Spinal cord (tissue), 10 donors: ENCODE data around the gene AGBL3. TPM values are rescaled to one million over a fixed set of nuclear protein-coding genes. Genes with fewer than 3 reads are reported as not detected.

Experiments used
- DNase-seq, 6 donors: peaks; one replicate each; pipeline versions ENCODE4 v3.0.0 to v3.0.0-alpha.2; 2013 to 2015; ENCODE audit warnings: low spot score in 6 of 6, low read depth in 4 of 6
- H3K27ac ChIP-seq: one replicate; pipeline ENCODE4 v1.5.1; 2013; ENCODE audit warnings: low read depth, low read length, control low read depth
- H3K27me3 ChIP-seq: one replicate; pipeline ENCODE4 v1.6.1; 2013; ENCODE audit warnings: low read length; ENCODE audit not compliant: control insufficient read depth, insufficient read depth
- H3K36me3 ChIP-seq: one replicate; pipeline ENCODE4 v1.6.1; 2013; ENCODE audit warnings: low read length; ENCODE audit not compliant: control insufficient read depth, insufficient read depth
- H3K4me1 ChIP-seq: one replicate; pipeline ENCODE4 v1.6.1; 2013; ENCODE audit warnings: low read length; ENCODE audit not compliant: control insufficient read depth, insufficient read depth
- H3K4me3 ChIP-seq: one replicate; pipeline ENCODE4 v1.5.1; 2013; ENCODE audit warnings: low read depth, low read length, control low read depth
- H3K9me3 ChIP-seq: one replicate; pipeline ENCODE4 v1.6.1; 2013; ENCODE audit warnings: low read length; ENCODE audit not compliant: control insufficient read depth, insufficient read depth
- WGBS: methylation state at CpG from one replicate; pipeline ENCODE4 v1.1.5; 2013; ENCODE audit warnings: missing lambda C conversion rate; ENCODE audit not compliant: insufficient coverage; 5-methylcytosine and 5-hydroxymethylcytosine counted together
- polyA plus RNA-seq, 2 donors: library from polyadenylated mRNA; unstranded; fragments of 120-200 nt; gene quantifications; one replicate each; pipeline ENCODE4 v1.2.1, GENCODE V29; 2013; ENCODE audit not compliant: insufficient read length in 2 of 2
- total RNA-seq, 2 donors: library from RNA; depleted of rRNA in 1 of 2; stranded (reverse); fragments of 120-200 nt in 1 of 2; fragments of >200 nt in 1 of 2; gene quantifications; one replicate each; pipeline versions ENCODE4 v1.2.3 to v1.2.4, GENCODE V29; 2013 to 2014
- donor health status: healthy.

AGBL3 gene
- total and polyA plus RNA-seq, 4 donors = 5.5 to 8.3 (median 6.8) TPM

DNA sequence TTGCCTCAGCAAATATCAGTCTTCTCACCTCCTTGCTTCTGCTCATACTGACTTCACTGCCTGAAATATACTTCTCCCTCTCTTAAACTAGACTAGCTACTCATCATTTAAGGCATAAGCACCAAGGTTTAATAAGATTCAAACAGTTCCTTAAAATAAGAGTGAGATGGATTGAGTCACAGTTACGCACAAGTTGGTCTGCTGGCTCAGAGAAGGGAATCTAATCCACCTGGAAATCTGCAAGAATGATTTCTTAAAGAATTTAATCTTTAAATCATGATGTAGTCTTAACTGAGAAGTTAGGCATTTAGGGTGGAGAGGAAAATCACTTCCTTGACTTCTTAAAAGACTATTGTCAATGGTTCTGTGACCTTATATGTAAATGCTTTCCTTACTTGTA is 105.4 kb downstream of the AGBL3 start:
- H3K27ac ChIP-seq = no peak overlapping the region
- WGBS = no CpG with 5 or more reads among the region's 1 CpG
- no peaks in the 10 kb centered on the region for H3K36me3 ChIP-seq
- H3K9me3 ChIP-seq = peaks cover 4% of the 10 kb centered on the region
- no peak overlapping the region for H3K4me3 ChIP-seq
- DNase-seq = no peak
- no peaks in the 10 kb centered on the region for H3K4me1 ChIP-seq
- no peaks in the 10 kb centered on the region for H3K27me3 ChIP-seq

DNA sequence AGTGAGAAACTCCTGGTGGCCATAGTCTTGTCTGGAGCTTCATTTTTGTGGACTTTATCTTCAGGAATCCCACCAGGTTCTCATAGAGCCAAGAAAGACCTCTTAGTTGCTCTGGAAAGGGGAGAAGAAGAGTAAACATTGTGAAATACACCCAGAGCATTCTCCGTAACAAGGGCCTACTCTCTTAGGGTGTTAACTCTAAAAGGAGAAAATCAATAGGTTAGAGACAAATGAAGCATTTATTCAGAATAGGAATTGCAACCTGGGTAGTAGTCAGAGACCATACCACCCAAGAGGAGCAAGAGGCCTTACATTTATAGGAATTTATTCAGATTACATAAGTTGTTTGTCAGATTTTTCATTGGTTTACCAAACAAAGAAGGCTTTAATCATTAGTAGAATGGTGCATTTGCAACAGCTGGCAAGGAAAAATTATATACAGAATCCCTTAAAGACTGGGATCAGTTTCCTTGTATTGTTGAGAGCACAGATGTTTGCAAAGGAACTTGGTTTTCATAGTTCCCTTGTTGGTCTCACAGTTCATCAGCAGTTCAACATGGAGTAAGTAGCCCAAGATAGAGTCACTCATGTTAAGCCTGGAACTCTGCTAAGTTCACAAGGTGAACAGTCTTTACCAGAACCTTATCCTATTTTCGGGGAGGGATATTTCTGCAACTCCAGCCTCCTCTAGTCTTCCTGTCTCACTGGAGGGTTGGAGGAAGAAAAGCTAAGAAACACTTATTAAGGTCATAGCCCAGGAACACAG is 108.3 kb downstream of the AGBL3 start:
- DNase-seq = no peak

DNA sequence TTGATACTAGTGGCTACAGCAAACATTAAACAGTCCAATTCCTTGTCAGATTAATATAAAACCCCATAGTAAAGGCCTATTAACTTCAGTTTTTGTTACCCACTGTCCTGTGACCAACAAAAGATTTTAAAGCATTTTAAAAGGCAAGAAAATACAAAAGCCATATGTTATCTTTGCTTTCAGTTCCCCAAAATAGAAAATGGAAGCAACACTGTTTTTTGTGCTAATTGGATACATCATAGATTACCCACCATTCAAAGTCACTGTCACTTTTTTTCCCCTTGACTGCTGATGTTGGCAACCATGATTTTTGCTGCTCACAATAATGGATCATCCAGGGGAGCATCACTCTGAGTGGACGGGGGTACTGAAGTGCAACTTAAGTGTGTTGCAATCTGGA is 109.1 kb downstream of the AGBL3 start:
- no peak overlapping the region for H3K27ac ChIP-seq
- H3K36me3 ChIP-seq = no peaks in the 10 kb centered on the region
- no peaks in the 10 kb centered on the region for H3K4me1 ChIP-seq
- no peak for DNase-seq
- no peaks in the 10 kb centered on the region for H3K27me3 ChIP-seq
- WGBS = 67% methylated on average over 1 of the region's 1 CpG
- no peak overlapping the region for H3K4me3 ChIP-seq
- no peaks in the 10 kb centered on the region for H3K9me3 ChIP-seq

More for the DNA sequence above, 108.3 kb downstream of the AGBL3 start:
- H3K36me3 ChIP-seq = no peaks in the 10 kb centered on the region
- no peaks in the 10 kb centered on the region for H3K9me3 ChIP-seq
- H3K27me3 ChIP-seq = no peaks in the 10 kb centered on the region
- no peak overlapping the region for H3K4me3 ChIP-seq
- no peak overlapping the region for H3K27ac ChIP-seq
- WGBS = 100% methylated on average over 1 of the region's 2 CpGs
- no peaks in the 10 kb centered on the region for H3K4me1 ChIP-seq

DNA sequence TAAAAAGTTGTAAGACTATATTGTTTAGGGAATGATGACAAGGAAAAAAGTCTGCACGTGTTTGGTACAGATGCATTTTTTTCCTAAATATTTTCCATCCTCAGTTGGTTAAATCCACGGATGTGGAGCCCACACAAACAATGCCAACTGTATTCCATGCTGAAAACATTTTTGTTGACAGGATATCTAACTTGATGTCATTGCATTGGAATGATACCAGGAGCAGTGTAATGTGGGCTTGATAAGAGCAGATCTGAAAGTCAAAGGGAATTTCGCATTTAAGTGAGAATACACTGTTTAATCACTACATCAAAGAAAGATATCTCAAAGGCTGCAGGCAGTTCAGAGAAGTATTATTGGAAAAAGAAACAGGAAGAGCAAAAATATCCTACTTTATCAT is 112.1 kb downstream of the AGBL3 start:
- H3K27me3 ChIP-seq = no peaks in the 10 kb centered on the region
- H3K27ac ChIP-seq = no peak overlapping the region
- no peaks in the 10 kb centered on the region for H3K9me3 ChIP-seq
- H3K36me3 ChIP-seq = no peaks in the 10 kb centered on the region
- H3K4me1 ChIP-seq = no peaks in the 10 kb centered on the region
- no peak overlapping the region for H3K4me3 ChIP-seq
- peak in 1 of 6 donors; percentile 2 for DNase-seq
- WGBS = no CpG with 5 or more reads among the region's 3 CpGs

DNA sequence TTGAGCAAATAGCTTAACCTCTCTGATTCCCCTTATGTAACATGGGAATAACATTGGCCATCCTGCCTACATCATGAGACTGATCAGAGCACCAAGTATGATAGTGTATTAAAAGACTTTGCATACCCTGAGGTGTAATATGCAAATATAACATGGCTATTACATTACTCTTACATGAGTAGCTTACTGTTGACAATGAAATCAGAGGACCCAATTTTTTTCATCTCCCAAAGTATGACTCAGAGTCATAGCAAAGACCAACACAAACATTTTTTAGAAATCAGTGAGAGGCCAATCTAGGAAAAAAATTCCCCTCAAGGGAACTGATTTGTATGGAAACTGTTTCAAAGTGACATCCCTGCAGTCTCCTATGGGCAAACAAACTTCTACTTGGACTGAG is 114.5 kb downstream of the AGBL3 start:
- no peak for DNase-seq
- no peaks in the 10 kb centered on the region for H3K36me3 ChIP-seq
- H3K27ac ChIP-seq = no peak overlapping the region
- H3K27me3 ChIP-seq = no peaks in the 10 kb centered on the region
- H3K4me1 ChIP-seq = no peaks in the 10 kb centered on the region
- no peak overlapping the region for H3K4me3 ChIP-seq
- H3K9me3 ChIP-seq = no peaks in the 10 kb centered on the region

DNA sequence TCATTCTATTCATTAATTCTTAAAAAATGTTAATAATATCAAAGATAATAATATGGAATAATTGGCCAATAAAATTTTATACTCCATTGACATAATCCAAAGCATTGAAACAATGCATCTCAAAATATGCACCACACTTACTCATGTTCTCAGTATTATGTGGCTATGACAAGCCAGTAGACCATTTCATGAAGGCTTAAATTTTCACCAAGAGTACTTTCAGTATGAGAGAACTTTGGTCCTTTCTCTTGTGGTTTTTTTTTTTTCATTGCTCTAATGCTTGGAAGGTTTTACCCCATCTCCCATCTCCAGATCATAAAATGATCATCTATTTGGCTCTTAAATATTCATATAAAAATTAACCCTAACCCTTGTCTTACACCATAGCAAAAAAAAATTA is 116.1 kb downstream of the AGBL3 start:
- no peaks in the 10 kb centered on the region for H3K4me1 ChIP-seq
- H3K4me3 ChIP-seq = no peak overlapping the region
- no peaks in the 10 kb centered on the region for H3K9me3 ChIP-seq
- H3K36me3 ChIP-seq = no peaks in the 10 kb centered on the region
- no peak for DNase-seq
- H3K27ac ChIP-seq = no peak overlapping the region
- H3K27me3 ChIP-seq = no peaks in the 10 kb centered on the region

DNA sequence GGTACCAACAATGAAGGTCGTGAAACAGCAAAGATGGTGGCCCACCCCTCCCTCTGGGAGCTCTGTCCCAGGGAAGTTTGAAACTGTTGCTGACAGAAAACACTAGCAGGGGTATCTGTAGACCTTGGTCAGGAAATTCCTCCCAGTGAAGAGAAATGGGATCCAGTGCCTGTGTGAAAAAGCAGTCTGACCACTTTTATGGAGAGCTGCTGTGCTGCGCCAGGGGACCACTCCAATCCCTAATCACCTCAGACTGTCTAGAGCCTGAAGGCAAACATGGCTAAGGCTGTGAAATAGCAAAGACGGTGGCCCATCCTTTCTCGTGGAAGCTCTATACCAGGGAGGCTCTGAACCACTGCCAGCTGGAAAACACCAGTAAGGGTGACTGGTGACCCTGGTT is 123.3 kb downstream of the AGBL3 start:
- DNase-seq = no peak
- WGBS = 93% methylated on average over 4 of the region's 4 CpGs
- H3K9me3 ChIP-seq = no peaks in the 10 kb centered on the region
- no peaks in the 10 kb centered on the region for H3K27me3 ChIP-seq
- H3K4me1 ChIP-seq = no peaks in the 10 kb centered on the region
- no peak overlapping the region for H3K27ac ChIP-seq
- no peak overlapping the region for H3K4me3 ChIP-seq
- no peaks in the 10 kb centered on the region for H3K36me3 ChIP-seq

DNA sequence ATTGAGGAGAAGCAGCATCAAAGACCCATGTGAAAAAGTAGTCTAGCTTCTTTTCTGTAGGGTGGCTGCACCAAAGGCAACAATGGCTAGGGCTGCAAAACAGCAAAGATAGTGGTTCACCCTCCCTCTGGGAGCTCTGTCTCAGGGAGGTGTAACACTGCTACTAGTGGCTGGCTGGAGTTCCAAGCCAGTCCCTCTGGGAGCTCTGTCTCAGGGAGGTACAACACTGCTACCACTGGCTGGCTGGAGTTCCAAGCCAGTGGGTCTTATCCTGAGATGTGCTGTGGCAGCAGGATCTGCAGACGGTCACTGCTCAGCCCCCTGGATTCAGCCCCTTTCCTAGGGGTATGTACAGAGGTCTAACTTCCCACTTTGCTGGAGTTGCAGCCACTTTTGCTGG is 123.7 kb downstream of the AGBL3 start:
- no peak overlapping the region for H3K27ac ChIP-seq
- H3K4me1 ChIP-seq = no peaks in the 10 kb centered on the region
- H3K9me3 ChIP-seq = no peaks in the 10 kb centered on the region
- no peak overlapping the region for H3K4me3 ChIP-seq
- no peaks in the 10 kb centered on the region for H3K27me3 ChIP-seq
- H3K36me3 ChIP-seq = no peaks in the 10 kb centered on the region
- DNase-seq = no peak
- WGBS = 88% methylated on average over 1 of the region's 1 CpG

DNA sequence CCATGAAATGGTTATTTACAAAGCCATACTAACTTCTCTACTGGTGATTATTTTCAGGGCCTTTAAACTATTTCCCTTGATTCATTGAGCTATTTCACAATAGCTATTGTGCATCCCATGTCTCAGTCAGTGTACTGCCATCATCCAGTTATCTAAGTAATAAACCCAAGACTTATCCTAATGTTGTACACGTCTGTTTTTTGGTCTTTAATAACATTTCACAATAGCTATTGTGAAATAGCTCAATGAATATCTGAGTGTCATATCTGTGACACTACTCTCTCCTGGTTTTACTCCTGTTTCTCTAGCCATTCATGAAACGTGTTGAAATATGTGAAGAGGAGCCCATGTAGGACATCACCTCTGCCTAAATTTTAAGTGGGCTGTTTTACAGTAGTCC is 125.1 kb downstream of the AGBL3 start:
- WGBS = no CpG with 5 or more reads among the region's 2 CpGs
- H3K36me3 ChIP-seq = no peaks in the 10 kb centered on the region
- no peak for DNase-seq
- no peaks in the 10 kb centered on the region for H3K4me1 ChIP-seq
- no peaks in the 10 kb centered on the region for H3K27me3 ChIP-seq
- no peak overlapping the region for H3K27ac ChIP-seq
- H3K9me3 ChIP-seq = no peaks in the 10 kb centered on the region
- no peak overlapping the region for H3K4me3 ChIP-seq

DNA sequence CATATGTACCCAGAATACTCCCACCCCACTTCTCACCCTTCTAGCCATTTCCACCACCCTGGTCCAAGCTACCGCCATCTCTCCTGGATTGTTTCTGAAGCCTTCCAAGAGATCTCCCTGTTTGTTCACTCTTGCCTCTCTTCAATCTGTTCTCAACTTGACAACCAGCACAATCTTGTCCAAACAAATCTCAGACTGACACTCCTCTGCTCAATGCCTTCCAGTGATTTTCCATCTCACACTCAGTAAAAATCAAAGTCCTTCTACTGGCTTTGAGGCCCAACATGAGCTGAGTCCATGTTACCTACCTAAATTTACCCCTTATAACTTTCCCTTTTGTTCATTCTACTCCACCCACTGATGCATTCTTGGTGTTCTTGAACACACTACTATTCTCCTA is 128.3 kb downstream of the AGBL3 start:
- no peak for DNase-seq
- Histone ChIP-seq H3K4me1 (no peaks in the 10 kb centered on the region), H3K9me3 (peaks cover 2% of the 10 kb centered on the region), H3K27ac (no peak overlapping the region), H3K36me3 (no peaks in the 10 kb centered on the region), H3K4me3 (no peak overlapping the region), H3K27me3 (no peaks in the 10 kb centered on the region)
- WGBS = 100% methylated on average over 1 of the region's 1 CpG
